Mesenchymal stem cell (in vitro differentiated cells and primary cell): ENCODE measurements around the gene RNF167.

Source experiments
- DNase-seq: peaks from one replicate; pipeline ENCODE4 v3.0.0-alpha.2; 2013
- H2AFZ ChIP-seq: one replicate; pipeline ENCODE4 v1.6.1; 2013; ENCODE audit warnings: low read depth, mild to moderate bottlenecking, control low read depth, inconsistent platforms, low read length, moderate library complexity
- H2AK5ac ChIP-seq: 2 replicates; pipeline ENCODE4 v1.6.1; 2013; ENCODE audit warnings: low read length, moderate library complexity, mild to moderate bottlenecking, inconsistent platforms; ENCODE audit not compliant: severe bottlenecking
- H2BK120ac ChIP-seq: one replicate; pipeline ENCODE4 v1.6.1; 2013; ENCODE audit warnings: low read depth, mild to moderate bottlenecking, inconsistent platforms, low read length, moderate library complexity
- H2BK12ac ChIP-seq, 2 experiments: one replicate each; pipeline ENCODE4 v1.6.1; 2013; ENCODE audit warnings: inconsistent platforms in 2 of 2, low read length in 2 of 2, mild to moderate bottlenecking in 2 of 2, moderate library complexity in 2 of 2, control low read depth in 1 of 2
- H2BK15ac ChIP-seq: one replicate; pipeline ENCODE4 v1.6.1; 2013; ENCODE audit warnings: mild to moderate bottlenecking, low read depth, inconsistent platforms; ENCODE audit not compliant: poor library complexity, severe bottlenecking
- H2BK5ac ChIP-seq: 2 replicates; pipeline ENCODE4 v1.6.1; 2013; ENCODE audit warnings: low read depth, mild to moderate bottlenecking, low read length, control low read depth, inconsistent platforms; ENCODE audit not compliant: poor library complexity, severe bottlenecking
- H3K14ac ChIP-seq, 2 experiments: one replicate each; pipeline ENCODE4 v1.6.1; 2013; ENCODE audit warnings: inconsistent platforms in 2 of 2, low read length in 2 of 2, control low read depth in 1 of 2, mild to moderate bottlenecking in 1 of 2, moderate library complexity in 1 of 2
- H3K18ac ChIP-seq, 2 experiments: one replicate each; pipeline ENCODE4 v1.6.1; 2013; ENCODE audit warnings: inconsistent platforms in 2 of 2, low read length in 2 of 2, control low read depth in 1 of 2, low read depth in 1 of 2, mild to moderate bottlenecking in 1 of 2
- H3K23ac ChIP-seq, 2 experiments: one replicate each; pipeline ENCODE4 v1.6.1; 2013; ENCODE audit warnings: inconsistent platforms in 2 of 2, low read length in 2 of 2, mild to moderate bottlenecking in 2 of 2, moderate library complexity in 2 of 2, control low read depth in 1 of 2
- H3K27ac ChIP-seq: 2 replicates; pipeline ENCODE4 v1.5.1; 2013; ENCODE audit warnings: mild to moderate bottlenecking, moderate library complexity, low read length, control low read depth, inconsistent platforms; ENCODE audit not compliant: poor library complexity, severe bottlenecking
- H3K27me3 ChIP-seq, 2 experiments: 2 replicates each; pipeline versions ENCODE4 v1.6.1 to v1.7.0; 2013; ENCODE audit warnings: low read length in 2 of 2, mild to moderate bottlenecking in 2 of 2, moderate library complexity in 2 of 2, control low read depth in 1 of 2, inconsistent platforms in 1 of 2; ENCODE audit not compliant: control insufficient read depth in 1 of 2, insufficient read depth in 1 of 2
- H3K36me3 ChIP-seq, 2 experiments: 2 replicates each; pipeline versions ENCODE4 v1.6.1 to v1.7.0; 2013; ENCODE audit warnings: low read length in 2 of 2, control low read depth in 1 of 2, inconsistent platforms in 1 of 2, low read depth in 1 of 2, mild to moderate bottlenecking in 1 of 2; ENCODE audit not compliant: insufficient read depth in 2 of 2, control insufficient read depth in 1 of 2
- H3K4ac ChIP-seq, 2 experiments: one replicate each; pipeline ENCODE4 v1.6.1; 2013; ENCODE audit warnings: inconsistent platforms in 2 of 2, low read length in 2 of 2, mild to moderate bottlenecking in 2 of 2, moderate library complexity in 2 of 2, control low read depth in 1 of 2, low read depth in 1 of 2
- H3K4me1 ChIP-seq: 2 replicates; pipeline ENCODE4 v1.6.1; 2013; ENCODE audit warnings: low read depth, low read length, control low read depth; ENCODE audit not compliant: control insufficient read depth, insufficient read depth
- H3K4me2 ChIP-seq: 2 replicates; pipeline ENCODE4 v1.6.1; 2013; ENCODE audit warnings: low read length, mild to moderate bottlenecking, inconsistent platforms; ENCODE audit not compliant: poor library complexity, severe bottlenecking
- H3K4me3 ChIP-seq, 2 experiments: 2 replicates each; pipeline versions ENCODE4 v1.5.1 to v1.7.0; 2013; ENCODE audit warnings: low read length in 2 of 2, mild to moderate bottlenecking in 2 of 2, control low read depth in 1 of 2, low read depth in 1 of 2; ENCODE audit not compliant: insufficient read depth in 1 of 2
- H3K79me1 ChIP-seq: replicated peaks from 2 replicates; pipeline ENCODE4 v1.6.1; 2013; ENCODE audit warnings: mild to moderate bottlenecking, control low read depth, low read length, inconsistent platforms; ENCODE audit not compliant: poor library complexity, severe bottlenecking
- H3K9ac ChIP-seq: 2 replicates; pipeline ENCODE4 v1.7.0; 2013; ENCODE audit warnings: mild to moderate bottlenecking, low read length, moderate library complexity
- H3K9me3 ChIP-seq: 2 replicates; pipeline ENCODE4 v1.7.0; 2013; ENCODE audit warnings: mild to moderate bottlenecking, low read length; ENCODE audit not compliant: control insufficient read depth
- H4K8ac ChIP-seq: one replicate; pipeline ENCODE4 v1.6.1; 2013; ENCODE audit warnings: inconsistent platforms, mild to moderate bottlenecking, low read length, moderate library complexity
- H4K91ac ChIP-seq: one replicate; pipeline ENCODE4 v1.6.1; 2013; ENCODE audit warnings: mild to moderate bottlenecking, low read length, inconsistent platforms
- WGBS: methylation state at CpG from one replicate; pipeline ENCODE4 v1.1.7; 2013; ENCODE audit warnings: mixed read lengths; 5-methylcytosine and 5-hydroxymethylcytosine counted together

Gene RNF167

DNA sequence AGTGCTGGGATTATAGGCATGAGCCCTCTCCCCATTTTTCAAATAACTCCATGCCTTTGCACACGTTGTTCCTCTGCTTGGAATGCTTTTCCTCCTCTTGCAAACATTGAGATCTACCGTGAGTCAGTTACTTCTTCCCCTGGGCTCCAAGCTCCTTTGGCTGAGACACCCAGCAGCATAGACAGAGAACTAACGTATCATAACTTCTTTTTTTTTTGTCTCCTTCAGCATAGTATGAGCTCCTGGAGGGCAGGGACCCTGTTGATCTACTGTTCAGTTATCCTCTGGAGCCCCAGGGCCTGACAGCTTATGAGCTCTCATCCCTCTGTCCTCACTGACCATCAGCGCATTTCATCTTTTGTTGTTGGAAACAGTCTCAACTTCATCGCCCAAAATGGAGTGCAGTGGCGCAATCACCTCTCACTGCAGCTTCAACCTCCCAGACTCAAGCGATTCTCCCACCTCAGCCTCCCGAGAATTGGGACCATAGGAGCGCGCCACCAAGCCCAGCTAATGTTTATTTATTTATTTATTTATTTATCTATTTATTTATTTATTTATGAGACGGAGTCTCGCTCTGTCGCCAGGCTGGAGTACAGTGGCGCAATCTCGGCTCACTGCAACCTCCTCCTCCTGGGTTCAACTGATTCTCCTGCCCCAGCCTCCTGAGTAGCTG is 25.4 kb downstream of the RNF167 start:
- Histone ChIP-seq H3K27me3 (no peaks in the 10 kb centered on the region), H3K4ac (no peak overlapping the region), H4K91ac (no peak overlapping the region), H3K27ac (no peak overlapping the region), H3K4me2 (no peak overlapping the region), H2BK120ac (no peak overlapping the region), H2BK12ac (no peak overlapping the region), H3K4me1 (peaks cover 29% of the 10 kb centered on the region), H2BK15ac (no peak overlapping the region), H3K4me3 (no peak overlapping the region), H3K9me3 (no peaks in the 10 kb centered on the region), H3K9ac (no peak overlapping the region), H3K14ac (no peak overlapping the region), H3K23ac (no peak overlapping the region), H2BK5ac (no peak overlapping the region), H4K8ac (no peak overlapping the region), H2AK5ac (no peak overlapping the region), H3K36me3 (peaks cover 18 to 24% of the 10 kb centered on the region in 2 experiments), H3K18ac (no peak overlapping the region), H3K79me1 (peaks cover 23% of the 10 kb centered on the region), H2AFZ (no peak overlapping the region)
- 98% methylated on average over 12 of the region's 15 CpGs for WGBS
- DNase-seq: no peak

DNA sequence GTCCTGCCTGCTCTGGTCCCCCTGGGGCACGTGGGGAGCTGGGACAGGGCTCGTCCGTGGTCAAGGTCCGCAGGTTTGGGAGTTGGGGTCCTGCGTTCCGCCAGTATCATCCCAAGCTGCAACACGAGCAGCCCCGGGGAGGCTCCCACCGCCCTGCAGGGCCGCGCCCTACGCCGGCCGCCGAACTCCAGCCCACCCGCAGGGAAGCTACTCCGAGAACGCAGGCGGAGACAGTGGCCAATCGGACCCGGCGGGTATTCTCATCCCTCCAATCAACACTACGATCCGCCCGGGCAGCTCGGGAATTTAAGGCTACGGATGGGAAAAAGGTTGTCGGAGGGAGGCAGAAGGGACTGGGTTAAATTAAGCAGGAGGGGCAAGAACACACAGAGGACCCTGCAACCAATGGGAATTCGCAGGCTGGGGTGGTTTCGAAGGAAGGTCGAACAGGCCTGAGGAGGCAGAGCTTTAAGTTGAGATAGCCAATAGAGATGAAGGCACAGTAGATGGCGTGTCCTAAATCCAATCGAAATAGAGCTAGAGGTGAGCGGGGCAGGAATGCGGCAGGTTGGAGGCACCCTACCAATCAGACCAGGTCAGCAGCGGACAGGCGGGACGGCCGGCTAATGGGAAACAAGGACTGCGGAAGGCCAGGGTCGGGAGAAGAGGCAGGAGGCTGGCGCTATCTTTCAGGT is 26.9 kb downstream of the RNF167 start:
- H3K27me3 ChIP-seq: no peaks in the 10 kb centered on the region
- WGBS: under 1% methylated on average over 32 of the region's 42 CpGs
- DNase-seq: peak; percentile 100

DNA sequence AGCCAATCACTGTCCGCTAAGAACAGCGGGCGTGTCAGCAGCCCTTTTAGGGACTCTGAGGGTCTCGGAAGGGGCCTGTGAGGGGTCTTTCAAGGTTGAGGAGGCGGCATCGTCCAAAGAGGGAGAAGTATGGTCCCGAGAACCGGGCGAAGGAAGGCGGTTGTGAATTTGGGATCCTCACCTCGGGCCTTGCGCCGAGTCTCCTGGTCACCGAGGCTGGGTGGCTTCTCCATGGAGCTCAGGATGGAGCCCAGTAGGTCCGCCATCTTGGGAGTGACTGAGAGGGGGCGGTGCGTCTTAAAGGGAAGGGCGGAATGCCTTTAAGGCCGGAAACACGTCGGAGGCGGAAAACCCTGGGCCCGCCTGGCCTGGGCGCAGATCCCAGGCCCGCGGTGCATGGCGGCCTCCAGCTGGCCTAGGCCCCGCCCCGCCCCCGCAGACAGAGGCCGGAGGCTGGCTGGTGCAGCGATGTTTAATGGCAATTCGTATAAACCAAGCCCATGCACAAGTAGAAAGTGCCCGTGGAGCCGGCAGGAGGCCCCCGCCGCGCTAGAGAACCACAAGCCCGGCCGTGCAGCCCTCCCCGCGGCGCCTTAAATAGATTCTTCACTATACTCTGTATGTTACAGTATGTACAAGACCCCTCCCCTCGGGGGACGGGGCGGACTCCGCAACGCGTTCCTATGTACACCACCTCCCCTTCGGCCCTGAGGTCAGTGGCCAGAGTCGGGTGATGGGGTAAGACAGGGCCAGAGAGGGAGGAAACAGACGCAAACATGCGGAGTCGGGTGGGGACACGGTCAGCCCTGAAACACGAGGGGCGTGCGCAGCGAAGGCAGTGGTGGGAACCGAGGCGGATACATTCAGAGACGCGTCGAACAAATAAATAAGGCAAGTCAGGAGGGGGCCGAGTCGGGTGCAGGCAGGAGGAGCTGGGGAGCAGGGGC is 27.7 kb downstream of the RNF167 start, which contains the start of gene SPAG7:
Gene SPAG7, minus strand, starts transcription at position 279 of the 947 bp plus-strand sequence. Its CDS starts 13 bp downstream, at position 266.
- Histone ChIP-seq H3K9ac (peak within 1 kb of the TSS; percentile 99), H3K23ac (peak within 1 kb of the TSS in 1 of 2 experiments; percentile 47), H3K79me1 (peaks cover 26% of the 10 kb centered on the region), H2BK5ac (peak within 1 kb of the TSS; percentile 96), H2BK12ac (peak within 1 kb of the TSS; percentile 80 to 85), H3K18ac (peak within 1 kb of the TSS; percentile 94 to 99), H3K9me3 (no peaks in the 10 kb centered on the region), H3K4me2 (peak within 1 kb of the TSS; percentile 83), H2BK15ac (peak within 1 kb of the TSS; percentile 100), H2BK120ac (peak within 1 kb of the TSS; percentile 92), H3K14ac (peak within 1 kb of the TSS in 1 of 2 experiments; percentile 95), H3K27me3 (no peaks in the 10 kb centered on the region), H3K4me1 (peaks cover 31% of the 10 kb centered on the region), H2AK5ac (peak within 1 kb of the TSS; percentile 90), H3K27ac (peak within 1 kb of the TSS; percentile 100), H2AFZ (peak within 1 kb of the TSS; percentile 64), H3K4ac (peak within 1 kb of the TSS; percentile 97), H3K36me3 (peaks cover 29 to 38% of the 10 kb centered on the region in 2 experiments), H4K8ac (peak within 1 kb of the TSS; percentile 98), H4K91ac (peak within 1 kb of the TSS; percentile 97), H3K4me3 (peak within 1 kb of the TSS; percentile 66 to 94)
- peak; percentile 98 for DNase-seq
- under 1% methylated on average over 66 of the region's 66 CpGs for WGBS

More for the DNA sequence above, 26.9 kb downstream of the RNF167 start:
- Histone ChIP-seq H3K23ac (peak overlapping the region in 1 of 2 experiments; percentile 47), H4K91ac (peak overlapping the region; percentile 91), H2BK120ac (peak overlapping the region; percentile 77), H3K9me3 (no peaks in the 10 kb centered on the region), H2AK5ac (peak overlapping the region; percentile 90), H2AFZ (peak overlapping the region; percentile 64), H3K14ac (peak overlapping the region in 1 of 2 experiments; percentile 93), H3K9ac (peak overlapping the region; percentile 99), H3K4ac (peak overlapping the region; percentile 94 to 97), H3K4me2 (peak overlapping the region; percentile 83), H3K4me1 (peaks cover 31% of the 10 kb centered on the region), H3K27ac (peak overlapping the region; percentile 100), H2BK5ac (peak overlapping the region; percentile 71), H2BK15ac (no peak overlapping the region), H3K18ac (peak overlapping the region; percentile 85 to 99), H3K4me3 (peak overlapping the region; percentile 64 to 94), H3K36me3 (peaks cover 21 to 30% of the 10 kb centered on the region in 2 experiments), H4K8ac (peak overlapping the region; percentile 74), H3K79me1 (peaks cover 25% of the 10 kb centered on the region), H2BK12ac (peak overlapping the region; percentile 14 to 80)
